ENCODE results near the gene MAP3K1. TPM values are rescaled to one million over a fixed set of nuclear protein-coding genes. Genes with fewer than 3 reads are reported as not detected.
A peak's percentile ranks its signal among the peaks of the same experiment; 100 is the strongest.

The MAP3K1 gene
- total and polyA plus RNA-seq, 11 donors, result 2.1 to 19.5 (median 6.8) TPM

GRCh38 chr5:56914678-56915077 is 99.3 kb downstream of the MAP3K1 start:
- Histone ChIP-seq H3K9me3 (no peaks in the 10 kb centered on the region), H3K27ac (no peak overlapping the region), H3K4me1 (peaks cover 0 to 25% (median 9%) of the 10 kb centered on the region in 12 donors), H3K36me3 (peaks cover 0 to 20% (median 0%) of the 10 kb centered on the region in 9 donors), H3K4me3 (no peak overlapping the region), H3K27me3 (no peaks in the 10 kb centered on the region)
- intact Hi-C loops (cut with DNase I), result loop anchor here in 2 of 10 donors (5.0 kb wide), 1 partner anchor 38 kb away; the partner anchor contains the start of gene MIER3 (in 2 of the 2)
- ATAC-seq (no peak), DNase-seq (no peak)
- no peak for TF ChIP-seq CTCF (IDR thresholded peaks at IDR 0.05)
- TF ChIP-seq POLR2A (IDR thresholded peaks at IDR 0.05), result no peak
- WGBS, 4 donors, result 88 to 94% (median 92%) methylated on average over 2 of the region's 2 CpGs

GRCh38 chr5:56917534-56917933 is 102.2 kb downstream of the MAP3K1 start:
- intact Hi-C loops (cut with DNase I), result no loop called here
- Histone ChIP-seq H3K4me3 (no peak overlapping the region), H3K36me3 (peaks cover 0 to 48% (median 14%) of the 10 kb centered on the region in 9 donors), H3K27ac (peak overlapping the region in 10 of 12 donors; percentile 19 to 67 (median 52)), H3K4me1 (peaks cover 0 to 14% (median 0%) of the 10 kb centered on the region in 12 donors), H3K9me3 (no peaks in the 10 kb centered on the region), H3K27me3 (no peaks in the 10 kb centered on the region)
- DNase-seq (peak in 4 of 5 donors; percentile 54 to 79 (median 67)), ATAC-seq (peak; percentile 98 to 100 (median 98))
- 38 to 60% (median 46%) methylated on average over 2 of the region's 2 CpGs for WGBS, 4 donors
- TF ChIP-seq CTCF (IDR thresholded peaks at IDR 0.05) (no peak), POLR2A (IDR thresholded peaks at IDR 0.05) (no peak)

GRCh38 chr5:56918054-56918453 is 102.7 kb downstream of the MAP3K1 start:
- Histone ChIP-seq H3K9me3 (no peaks in the 10 kb centered on the region), H3K4me3 (no peak overlapping the region), H3K27ac (peak overlapping the region in 9 of 12 donors; percentile 19 to 67 (median 49)), H3K36me3 (peaks cover 0 to 54% (median 20%) of the 10 kb centered on the region in 9 donors), H3K4me1 (peaks cover 0 to 14% (median 0%) of the 10 kb centered on the region in 12 donors), H3K27me3 (no peaks in the 10 kb centered on the region)
- no peak for DNase-seq
- peak in 3 of 4 donors; percentile 21 to 33 (median 32) for ATAC-seq
- intact Hi-C loops (cut with DNase I), result no loop called here
- 67 to 73% (median 69%) methylated on average over 2 of the region's 2 CpGs for WGBS, 4 donors
- TF ChIP-seq POLR2A (IDR thresholded peaks at IDR 0.05) (no peak), CTCF (IDR thresholded peaks at IDR 0.05) (no peak)

- H3K4me3 ChIP-seq, result no peak overlapping the region
- H3K27ac ChIP-seq, result no peak overlapping the region
- TF ChIP-seq CTCF (IDR thresholded peaks at IDR 0.05) (no peak), POLR2A (IDR thresholded peaks at IDR 0.05) (no peak)
- no peak for ATAC-seq
- H3K4me1 ChIP-seq, result peaks cover 0 to 14% (median 0%) of the 10 kb centered on the region in 12 donors
- DNase-seq, result no peak
- intact Hi-C loops (cut with DNase I), result no loop called here
- WGBS, 4 donors, result 76 to 91% (median 83%) methylated on average over 1 of the region's 1 CpG
- H3K9me3 ChIP-seq, result no peaks in the 10 kb centered on the region
- no peaks in the 10 kb centered on the region for H3K27me3 ChIP-seq
- peaks cover 0 to 67% (median 40%) of the 10 kb centered on the region in 9 donors for H3K36me3 ChIP-seq
Observed at GRCh38 chr5:56919942-56920662, 104.8 kb downstream of the MAP3K1 start.

Measured in heart left ventricle (tissue), 16 donors.